GM10266 (cell line): Measurements from ENCODE around the gene NRG3.
A peak's percentile ranks its signal among the peaks of the same experiment; 100 is the strongest.
"Not testable (repeated sequence)": the region's sequence is repeated elsewhere in the genome, so short reads cannot be mapped to it uniquely, and the experiment has no call there.

Experiments used
- DNase-seq: peaks from one replicate; pipeline ENCODE4 v3.0.0; 2012; ENCODE audit errors: extremely low spot score
- TF ChIP-seq, protein P1 (sequence below): IDR thresholded peaks from 2 replicates; pipeline ENCODE4 v1.5.1; 2012; ENCODE audit warnings: mild to moderate bottlenecking, low read depth; ENCODE audit not compliant: control insufficient read depth, insufficient read depth; ENCODE audit errors: missing control alignments

The NRG3 gene

DNA sequence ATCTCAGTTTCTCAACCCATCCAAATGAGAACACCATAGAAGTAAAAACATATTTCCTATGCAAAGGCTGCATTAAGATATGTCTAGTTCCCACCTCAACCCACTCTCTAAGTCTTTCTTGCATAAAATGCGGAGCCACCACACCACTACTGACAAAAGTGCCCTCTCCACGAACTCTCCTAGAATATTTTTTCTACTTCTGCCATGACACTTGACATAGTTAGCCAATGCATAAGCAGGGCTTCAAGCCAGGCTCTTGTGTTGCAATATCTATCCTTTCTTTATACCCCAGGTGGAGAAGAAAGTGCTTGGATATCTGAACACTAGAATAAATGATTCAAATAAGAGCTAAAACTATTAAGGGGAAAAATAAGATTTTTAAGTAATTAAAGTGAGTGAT, 465.2 kb downstream of the NRG3 start:
- TF ChIP-seq, protein P1, sequence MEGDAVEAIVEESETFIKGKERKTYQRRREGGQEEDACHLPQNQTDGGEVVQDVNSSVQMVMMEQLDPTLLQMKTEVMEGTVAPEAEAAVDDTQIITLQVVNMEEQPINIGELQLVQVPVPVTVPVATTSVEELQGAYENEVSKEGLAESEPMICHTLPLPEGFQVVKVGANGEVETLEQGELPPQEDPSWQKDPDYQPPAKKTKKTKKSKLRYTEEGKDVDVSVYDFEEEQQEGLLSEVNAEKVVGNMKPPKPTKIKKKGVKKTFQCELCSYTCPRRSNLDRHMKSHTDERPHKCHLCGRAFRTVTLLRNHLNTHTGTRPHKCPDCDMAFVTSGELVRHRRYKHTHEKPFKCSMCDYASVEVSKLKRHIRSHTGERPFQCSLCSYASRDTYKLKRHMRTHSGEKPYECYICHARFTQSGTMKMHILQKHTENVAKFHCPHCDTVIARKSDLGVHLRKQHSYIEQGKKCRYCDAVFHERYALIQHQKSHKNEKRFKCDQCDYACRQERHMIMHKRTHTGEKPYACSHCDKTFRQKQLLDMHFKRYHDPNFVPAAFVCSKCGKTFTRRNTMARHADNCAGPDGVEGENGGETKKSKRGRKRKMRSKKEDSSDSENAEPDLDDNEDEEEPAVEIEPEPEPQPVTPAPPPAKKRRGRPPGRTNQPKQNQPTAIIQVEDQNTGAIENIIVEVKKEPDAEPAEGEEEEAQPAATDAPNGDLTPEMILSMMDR, result no peak
- DNase-seq, result no peak

DNA sequence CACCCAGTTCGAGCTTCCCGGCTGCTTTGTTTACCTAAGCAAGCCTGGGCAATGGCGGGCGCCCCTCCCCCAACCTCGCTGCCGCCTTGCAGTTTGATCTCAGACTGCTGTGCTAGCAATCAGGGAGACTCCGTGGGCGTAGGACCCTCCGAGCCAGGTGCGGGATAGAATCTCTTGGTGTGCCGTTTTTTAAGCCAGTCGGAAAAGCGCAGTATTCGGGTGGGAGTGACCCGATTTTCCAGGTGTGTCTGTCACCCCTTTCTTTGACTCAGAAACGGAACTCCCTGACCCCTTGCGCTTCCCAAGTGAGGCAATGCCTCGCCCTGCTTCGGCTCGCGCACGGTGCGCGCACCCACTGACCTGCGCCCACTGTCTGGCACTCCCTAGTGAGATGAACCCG, 474.6 kb downstream of the NRG3 start:
- DNase-seq, result not testable (repeated sequence)

DNA sequence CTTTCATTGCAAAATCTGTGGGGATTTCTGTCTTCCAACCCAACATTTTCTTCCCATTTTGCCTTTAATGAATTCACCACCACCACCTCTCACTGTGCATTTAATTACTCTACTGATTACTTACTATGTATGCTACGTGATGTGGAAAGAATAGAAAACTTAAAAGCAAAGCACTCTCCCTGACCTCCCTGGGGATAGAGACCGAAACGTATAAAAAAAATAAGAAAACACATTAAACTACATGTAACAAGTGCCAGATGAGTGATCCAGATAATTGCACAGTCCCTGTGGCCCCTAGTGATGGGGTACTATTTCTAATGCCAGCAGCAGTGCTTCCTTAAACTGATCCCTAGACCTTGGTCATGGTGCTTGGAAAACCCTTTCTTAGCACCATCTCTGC, 478.4 kb downstream of the NRG3 start:
- no peak for DNase-seq
- TF ChIP-seq, protein P1, result no peak

DNA sequence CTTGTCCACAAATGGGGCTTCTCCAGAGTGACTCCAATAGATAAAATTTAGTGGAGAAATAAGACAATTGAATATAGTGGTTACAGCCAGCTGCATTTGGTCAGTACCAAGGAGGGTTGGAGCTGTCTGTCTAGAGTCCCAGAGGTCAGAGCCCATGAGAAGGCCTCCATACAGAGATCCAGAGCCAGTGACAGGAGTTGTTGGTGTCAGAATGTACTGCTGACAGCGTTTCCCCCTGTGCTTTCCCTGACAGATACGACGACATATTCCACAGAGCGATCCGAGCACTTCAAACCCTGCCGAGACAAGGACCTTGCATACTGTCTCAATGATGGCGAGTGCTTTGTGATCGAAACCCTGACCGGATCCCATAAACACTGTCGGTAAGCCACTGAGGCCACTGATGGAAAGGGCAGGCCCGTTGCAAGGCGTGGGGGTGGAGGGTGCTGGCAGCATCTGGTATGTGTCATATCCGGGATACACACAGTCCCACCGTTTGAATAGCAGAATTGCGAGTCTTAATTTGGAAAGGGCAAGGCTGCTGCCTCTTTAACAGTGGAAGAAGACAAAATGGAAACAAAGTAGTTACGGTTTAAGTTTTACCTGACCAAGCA, 483.6 kb downstream of the NRG3 start:
- DNase-seq, result no peak
- TF ChIP-seq, protein P1, result no peak

DNA sequence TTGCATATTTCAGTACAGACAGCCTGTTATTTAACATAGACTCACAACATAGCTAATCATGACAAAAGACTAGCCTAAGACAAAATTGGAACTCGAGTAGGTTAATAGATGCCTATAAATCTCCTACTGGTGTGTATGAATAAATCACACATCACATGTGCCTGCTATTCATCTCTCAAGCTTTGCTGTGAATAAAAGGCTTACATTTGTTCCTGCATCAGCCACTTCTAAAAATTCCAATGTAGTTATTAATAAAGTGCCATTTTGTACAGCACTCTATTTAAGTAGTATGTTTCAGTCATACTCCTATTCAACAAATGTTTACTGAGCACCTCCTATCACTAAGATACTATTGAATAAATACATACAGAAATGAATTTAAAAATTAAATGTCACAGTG, 486.3 kb downstream of the NRG3 start:
- DNase-seq, result no peak
- TF ChIP-seq, protein P1, result no peak

DNA sequence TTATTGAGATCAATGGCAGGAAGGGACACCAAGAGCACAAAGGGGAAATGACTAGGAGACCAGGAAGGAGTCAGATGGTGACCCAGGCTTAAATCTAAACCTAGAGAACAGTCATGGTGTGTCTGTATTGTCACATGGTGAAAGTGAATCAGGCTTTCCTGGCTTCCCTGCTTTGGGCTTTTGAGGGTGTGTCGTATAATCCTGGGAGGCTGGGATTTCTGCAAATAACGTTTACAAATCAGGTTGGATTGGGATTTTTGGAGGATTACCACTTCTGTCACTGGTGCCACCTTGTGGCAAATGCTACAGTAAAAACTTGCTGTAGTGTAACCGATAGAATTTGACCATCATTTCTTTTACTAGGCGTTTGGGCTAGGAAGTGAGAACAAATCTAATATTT, 502.6 kb downstream of the NRG3 start:
- DNase-seq, result no peak

DNA sequence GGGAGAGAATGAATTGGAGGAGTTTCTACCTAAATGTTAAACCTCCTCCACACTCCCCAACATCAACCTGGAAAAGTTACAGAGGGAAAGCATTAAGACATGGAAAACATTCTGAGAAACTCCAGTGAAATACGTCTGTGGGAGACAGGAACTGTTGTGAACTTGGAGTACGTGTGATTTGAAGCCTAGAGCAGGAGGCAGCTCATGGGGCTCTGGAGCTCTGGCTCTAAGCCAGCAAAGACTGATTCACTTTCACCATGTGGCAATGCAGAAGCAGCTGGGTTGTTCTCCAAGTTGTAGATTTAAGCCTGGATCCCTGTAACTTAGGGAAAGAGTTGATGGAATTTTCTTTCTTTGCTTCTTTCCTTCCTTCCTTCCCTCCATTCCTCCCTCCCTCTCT, 503.2 kb downstream of the NRG3 start:
- TF ChIP-seq, protein P1, result no peak
- no peak for DNase-seq

More for the DNA sequence above, 502.6 kb downstream of the NRG3 start:
- TF ChIP-seq, protein P1, result peak; percentile 26

DNA sequence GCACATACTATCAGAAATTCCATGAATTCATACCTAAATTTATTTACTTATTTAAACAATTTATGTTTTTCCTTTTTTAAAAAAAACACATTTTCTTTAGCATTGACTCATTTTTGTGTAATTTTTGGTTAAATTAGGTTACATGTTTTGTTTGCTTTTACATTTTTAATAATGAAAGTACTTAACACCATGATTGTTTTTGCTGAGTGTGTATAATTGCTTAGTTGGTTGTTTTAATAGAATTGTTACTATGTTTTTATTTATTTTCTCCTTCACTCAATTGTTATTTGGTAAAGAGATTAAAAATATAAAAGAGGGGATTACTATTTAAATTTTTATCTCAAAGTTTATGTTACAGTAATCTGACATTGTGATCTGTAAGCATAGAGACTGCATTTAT, 508.4 kb downstream of the NRG3 start:
- TF ChIP-seq, protein P1, result no peak
- no peak for DNase-seq
